SK-N-SH treated with all-trans-retinoic acid at 6 μM for 48 hours (cell line): ENCODE data around the gene CTSA.

ENCODE experiments used
- ATAC-seq: fragments of 200-7000 bp; cut with Tn5 transposase; 3 replicates; pipeline ENCODE4 v1.9.1; 2020; ENCODE audit warnings: mild to moderate bottlenecking, moderate library complexity
- ARNTL ChIP-seq: fragments of 450-650 bp; formaldehyde crosslinking; IDR thresholded peaks from 2 replicates; pipeline ENCODE4 v1.5.0; 2020; ENCODE audit warnings: low read depth, mild to moderate bottlenecking, moderate library complexity, borderline replicate concordance
- BACH2 ChIP-seq: fragments of 250-450 bp; sonication (Bioruptor Pico); IDR thresholded peaks from 2 replicates; pipeline ENCODE4 v1.9.0; 2021; ENCODE audit warnings: mild to moderate bottlenecking, borderline replicate concordance
- ESRRG ChIP-seq: fragments of 250-450 bp; sonication (Bioruptor Pico); IDR thresholded peaks from 2 replicates; pipeline ENCODE4 v1.6.1; 2021; ENCODE audit warnings: mild to moderate bottlenecking
- GLIS3 ChIP-seq: fragments of 250-450 bp; sonication (Bioruptor Pico); IDR thresholded peaks from 2 replicates; pipeline ENCODE4 v1.5.0; 2020; ENCODE audit warnings: mild to moderate bottlenecking, moderate library complexity
- ISL1 ChIP-seq: fragments of 250-450 bp; sonication (Bioruptor Pico); IDR thresholded peaks from 2 replicates; pipeline ENCODE4 v2.1.2; 2022; ENCODE audit warnings: mild to moderate bottlenecking, moderate library complexity
- OSR1 ChIP-seq: fragments of 250-450 bp; sonication (Bioruptor Pico); IDR thresholded peaks from 2 replicates; pipeline ENCODE4 v1.8.0; 2022; ENCODE audit warnings: moderate library complexity, mild to moderate bottlenecking, inconsistent platforms
- POU6F1 ChIP-seq: fragments of 250-450 bp; sonication (Bioruptor Pico); IDR thresholded peaks from 2 replicates; pipeline ENCODE4 v1.8.0; 2021; ENCODE audit warnings: low read depth, mild to moderate bottlenecking, moderate library complexity, borderline replicate concordance
- PPARA ChIP-seq: fragments of 250-450 bp; sonication (Bioruptor Pico); IDR thresholded peaks from 2 replicates; pipeline ENCODE4 v1.5.0; 2020; ENCODE audit warnings: mild to moderate bottlenecking, borderline replicate concordance
- RARB ChIP-seq: fragments of 250-450 bp; sonication (Bioruptor Pico); IDR thresholded peaks from 2 replicates; pipeline ENCODE4 v1.8.0; 2021; ENCODE audit warnings: mild to moderate bottlenecking, moderate library complexity
- TCF4 ChIP-seq: fragments of 250-450 bp; sonication (Bioruptor Pico); IDR thresholded peaks from 2 replicates; pipeline ENCODE4 v1.8.0; 2021; ENCODE audit warnings: mild to moderate bottlenecking, moderate library complexity, borderline replicate concordance
- TOX ChIP-seq: fragments of 250-450 bp; sonication (Bioruptor Pico); IDR thresholded peaks from 2 replicates; pipeline ENCODE4 v1.8.0; 2021; ENCODE audit warnings: mild to moderate bottlenecking, moderate library complexity, borderline replicate concordance
- TSHZ2 ChIP-seq: fragments of 250-450 bp; sonication (Bioruptor Pico); IDR thresholded peaks from 2 replicates; pipeline ENCODE4 v1.5.0; 2020; ENCODE audit warnings: mild to moderate bottlenecking, moderate library complexity
- ZC3H10 ChIP-seq: fragments of 250-450 bp; sonication (Bioruptor Pico); IDR thresholded peaks from 2 replicates; pipeline ENCODE4 v1.5.1; 2021; ENCODE audit warnings: mild to moderate bottlenecking, moderate library complexity
- ZFP3 ChIP-seq: fragments of 250-450 bp; sonication (Bioruptor Pico); IDR thresholded peaks from 2 replicates; pipeline ENCODE4 v1.5.0; 2020; ENCODE audit warnings: mild to moderate bottlenecking, moderate library complexity
- ZFP30 ChIP-seq: fragments of 450-650 bp; formaldehyde crosslinking; IDR thresholded peaks from 2 replicates; pipeline ENCODE4 v1.5.0; 2022; ENCODE audit warnings: mild to moderate bottlenecking, moderate library complexity
- ZNF70 ChIP-seq: fragments of 450-650 bp; formaldehyde crosslinking; IDR thresholded peaks from 2 replicates; pipeline ENCODE4 v1.5.0; 2020; ENCODE audit warnings: mild to moderate bottlenecking, moderate library complexity
- ZNF8 ChIP-seq: fragments of 450-650 bp; formaldehyde crosslinking; IDR thresholded peaks from 2 replicates; pipeline ENCODE4 v1.5.0; 2020; ENCODE audit warnings: mild to moderate bottlenecking, moderate library complexity
- TF ChIP-seq, protein P1 (sequence below): fragments of 250-450 bp; sonication (Bioruptor Pico); IDR thresholded peaks from 2 replicates; pipeline ENCODE4 v1.5.1; 2021; ENCODE audit warnings: mild to moderate bottlenecking, moderate library complexity
- TF ChIP-seq, protein P2 (sequence below): fragments of 250-450 bp; sonication (Bioruptor Pico); IDR thresholded peaks from 2 replicates; pipeline ENCODE4 v1.5.1; 2020; ENCODE audit warnings: low read depth, mild to moderate bottlenecking, moderate library complexity
- TF ChIP-seq, protein P3 (sequence below): fragments of 250-450 bp; sonication (Bioruptor Pico); IDR thresholded peaks from 2 replicates; pipeline ENCODE4 v1.8.0; 2020; ENCODE audit warnings: mild to moderate bottlenecking, moderate library complexity, borderline replicate concordance

CTSA gene

DNA sequence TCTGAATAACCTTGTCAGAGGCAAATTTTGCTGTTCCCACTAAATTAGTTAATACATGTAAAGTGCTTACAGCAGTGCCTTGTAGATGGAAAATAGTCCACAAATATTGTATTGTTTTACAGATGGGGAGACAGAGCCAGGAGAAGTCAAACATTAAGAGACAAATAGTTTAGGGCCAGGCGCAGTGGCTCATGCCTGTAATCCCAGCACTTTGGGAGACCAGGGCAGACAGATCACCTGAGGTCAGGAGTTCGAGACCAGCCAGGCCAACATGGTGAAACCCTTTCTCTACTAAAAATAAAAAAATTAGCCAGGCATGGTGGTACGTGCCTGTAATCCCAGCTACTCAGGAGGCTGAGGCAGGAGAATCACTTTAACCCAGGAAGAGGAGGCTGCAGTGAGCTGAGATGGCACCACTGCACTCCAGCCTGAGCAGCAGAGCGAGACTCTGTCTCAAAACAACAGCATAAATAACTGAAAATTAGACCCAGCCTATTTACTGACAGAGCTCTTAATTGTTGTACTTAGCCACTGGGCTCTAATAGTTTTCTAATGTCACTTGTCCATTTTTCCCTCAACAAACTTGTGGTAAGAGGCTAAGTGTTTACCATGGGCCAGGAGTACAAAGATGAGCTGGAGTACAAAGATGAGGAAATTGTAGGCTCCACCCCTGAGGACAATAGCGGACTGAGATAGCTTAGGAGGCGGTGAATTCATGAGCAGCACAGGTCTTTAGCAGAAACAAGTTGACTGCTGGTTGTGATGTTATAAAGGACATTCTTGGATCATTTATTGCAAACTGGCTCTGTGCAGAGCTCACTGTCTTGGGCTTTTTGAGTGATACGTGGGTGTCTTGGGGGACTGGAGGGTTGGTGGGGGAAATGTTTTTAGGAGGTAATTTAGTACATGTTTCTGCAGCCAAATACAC is 27.3 kb upstream of the CTSA start:
- TF ChIP-seq POU6F1 (CRISPR knock-in tag), result no peak
- no peak for TF ChIP-seq ZC3H10 (CRISPR knock-in tag)
- no peak for TF ChIP-seq ISL1 (CRISPR knock-in tag)
- no peak for TF ChIP-seq GLIS3 (CRISPR knock-in tag)
- TF ChIP-seq RARB (CRISPR knock-in tag), result no peak
- no peak for TF ChIP-seq PPARA
- TF ChIP-seq, protein P1, sequence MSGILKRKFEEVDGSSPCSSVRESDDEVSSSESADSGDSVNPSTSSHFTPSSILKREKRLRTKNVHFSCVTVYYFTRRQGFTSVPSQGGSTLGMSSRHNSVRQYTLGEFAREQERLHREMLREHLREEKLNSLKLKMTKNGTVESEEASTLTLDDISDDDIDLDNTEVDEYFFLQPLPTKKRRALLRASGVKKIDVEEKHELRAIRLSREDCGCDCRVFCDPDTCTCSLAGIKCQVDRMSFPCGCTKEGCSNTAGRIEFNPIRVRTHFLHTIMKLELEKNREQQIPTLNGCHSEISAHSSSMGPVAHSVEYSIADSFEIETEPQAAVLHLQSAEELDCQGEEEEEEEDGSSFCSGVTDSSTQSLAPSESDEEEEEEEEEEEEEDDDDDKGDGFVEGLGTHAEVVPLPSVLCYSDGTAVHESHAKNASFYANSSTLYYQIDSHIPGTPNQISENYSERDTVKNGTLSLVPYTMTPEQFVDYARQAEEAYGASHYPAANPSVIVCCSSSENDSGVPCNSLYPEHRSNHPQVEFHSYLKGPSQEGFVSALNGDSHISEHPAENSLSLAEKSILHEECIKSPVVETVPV (CRISPR knock-in tag), result no peak
- no peak for TF ChIP-seq ZFP3 (CRISPR knock-in tag)
- no peak for TF ChIP-seq ZFP30 (CRISPR knock-in tag)
- TF ChIP-seq, protein P2, sequence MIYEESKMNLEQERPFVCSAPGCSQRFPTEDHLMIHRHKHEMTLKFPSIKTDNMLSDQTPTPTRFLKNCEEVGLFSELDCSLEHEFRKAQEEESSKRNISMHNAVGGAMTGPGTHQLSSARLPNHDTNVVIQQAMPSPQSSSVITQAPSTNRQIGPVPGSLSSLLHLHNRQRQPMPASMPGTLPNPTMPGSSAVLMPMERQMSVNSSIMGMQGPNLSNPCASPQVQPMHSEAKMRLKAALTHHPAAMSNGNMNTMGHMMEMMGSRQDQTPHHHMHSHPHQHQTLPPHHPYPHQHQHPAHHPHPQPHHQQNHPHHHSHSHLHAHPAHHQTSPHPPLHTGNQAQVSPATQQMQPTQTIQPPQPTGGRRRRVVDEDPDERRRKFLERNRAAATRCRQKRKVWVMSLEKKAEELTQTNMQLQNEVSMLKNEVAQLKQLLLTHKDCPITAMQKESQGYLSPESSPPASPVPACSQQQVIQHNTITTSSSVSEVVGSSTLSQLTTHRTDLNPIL, result no peak
- no peak for TF ChIP-seq TSHZ2 (CRISPR knock-in tag)
- TF ChIP-seq TCF4, result no peak
- no peak for TF ChIP-seq ARNTL (CRISPR knock-in tag)
- no peak for TF ChIP-seq BACH2
- TF ChIP-seq OSR1 (CRISPR knock-in tag), result no peak
- no peak for TF ChIP-seq ZNF8 (CRISPR knock-in tag)
- TF ChIP-seq, protein P3, sequence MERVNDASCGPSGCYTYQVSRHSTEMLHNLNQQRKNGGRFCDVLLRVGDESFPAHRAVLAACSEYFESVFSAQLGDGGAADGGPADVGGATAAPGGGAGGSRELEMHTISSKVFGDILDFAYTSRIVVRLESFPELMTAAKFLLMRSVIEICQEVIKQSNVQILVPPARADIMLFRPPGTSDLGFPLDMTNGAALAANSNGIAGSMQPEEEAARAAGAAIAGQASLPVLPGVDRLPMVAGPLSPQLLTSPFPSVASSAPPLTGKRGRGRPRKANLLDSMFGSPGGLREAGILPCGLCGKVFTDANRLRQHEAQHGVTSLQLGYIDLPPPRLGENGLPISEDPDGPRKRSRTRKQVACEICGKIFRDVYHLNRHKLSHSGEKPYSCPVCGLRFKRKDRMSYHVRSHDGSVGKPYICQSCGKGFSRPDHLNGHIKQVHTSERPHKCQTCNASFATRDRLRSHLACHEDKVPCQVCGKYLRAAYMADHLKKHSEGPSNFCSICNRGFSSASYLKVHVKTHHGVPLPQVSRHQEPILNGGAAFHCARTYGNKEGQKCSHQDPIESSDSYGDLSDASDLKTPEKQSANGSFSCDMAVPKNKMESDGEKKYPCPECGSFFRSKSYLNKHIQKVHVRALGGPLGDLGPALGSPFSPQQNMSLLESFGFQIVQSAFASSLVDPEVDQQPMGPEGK (CRISPR knock-in tag), result no peak
- TF ChIP-seq ZNF70 (CRISPR knock-in tag), result no peak
- no peak for TF ChIP-seq ESRRG
- ATAC-seq, result no peak

- no peak for TF ChIP-seq ESRRG
- no peak for TF ChIP-seq ISL1 (CRISPR knock-in tag)
- TF ChIP-seq TOX (CRISPR knock-in tag), result no peak
- no peak for TF ChIP-seq POU6F1 (CRISPR knock-in tag)
- TF ChIP-seq ZC3H10 (CRISPR knock-in tag), result no peak
- TF ChIP-seq, protein P3 (CRISPR knock-in tag), result no peak
- TF ChIP-seq TSHZ2 (CRISPR knock-in tag), result no peak
- ATAC-seq, result no peak
Observed at GRCh38 chr20:45866454-45866853, 24.7 kb upstream of the CTSA start.
